Small intestine (tissue), 7 donors: ENCODE measurements around the gene OR1L6. TPM values are rescaled to one million over a fixed set of nuclear protein-coding genes. Genes with fewer than 3 reads are reported as not detected.

Experiments
- DNase-seq, 2 donors: peaks; one replicate each; pipeline versions ENCODE4 v3.0.0 to v3.0.0-alpha.2; 2013
- FAIRE-seq: peaks from 2 replicates; lab custom pipeline; 2012; peaks lifted over from hg19 to GRCh38; lab: Jason Lieb, UNC
- H3K27ac ChIP-seq, 3 donors: one replicate each; pipeline ENCODE4 v1.5.1; 2013; ENCODE audit warnings: low read length in 2 of 3, mild to moderate bottlenecking in 2 of 3, control low read depth in 1 of 3, inconsistent platforms in 1 of 3, low read depth in 1 of 3, moderate library complexity in 1 of 3
- H3K27me3 ChIP-seq, 3 donors: one replicate each; pipeline ENCODE4 v1.6.1; 2013; ENCODE audit warnings: low read length in 3 of 3, inconsistent platforms in 1 of 3; ENCODE audit not compliant: control insufficient read depth in 3 of 3, insufficient read depth in 3 of 3
- H3K36me3 ChIP-seq, 3 donors: one replicate each; pipeline ENCODE4 v1.6.1; 2013; ENCODE audit warnings: low read length in 3 of 3, inconsistent platforms in 1 of 3, low read depth in 1 of 3, mild to moderate bottlenecking in 1 of 3, moderate library complexity in 1 of 3; ENCODE audit not compliant: control insufficient read depth in 3 of 3, insufficient read depth in 2 of 3
- H3K4me1 ChIP-seq, 3 donors: one replicate each; pipeline ENCODE4 v1.6.1; 2013; ENCODE audit warnings: low read length in 2 of 3, inconsistent platforms in 1 of 3, low read depth in 1 of 3, mild to moderate bottlenecking in 1 of 3, moderate library complexity in 1 of 3; ENCODE audit not compliant: control insufficient read depth in 3 of 3, insufficient read depth in 2 of 3
- H3K4me3 ChIP-seq, 3 donors: one replicate each; pipeline ENCODE4 v1.5.1; 2013; ENCODE audit warnings: low read length in 3 of 3, control low read depth in 1 of 3, inconsistent platforms in 1 of 3, low read depth in 1 of 3, mild to moderate bottlenecking in 1 of 3, moderate library complexity in 1 of 3
- H3K9me3 ChIP-seq, 2 donors: one replicate each; pipeline ENCODE4 v1.6.1; 2013; ENCODE audit warnings: low read depth in 1 of 2, low read length in 1 of 2; ENCODE audit not compliant: control insufficient read depth in 2 of 2, insufficient read depth in 1 of 2
- WGBS, 3 donors: extraction: QIAGEN DNeasy Blood & Tissue Kit; methylation state at CpG; one replicate each; pipeline ENCODE4 v1.1.7; 2013; 5-methylcytosine and 5-hydroxymethylcytosine counted together
- polyA plus RNA-seq, 4 donors: library from polyadenylated mRNA; stranded (reverse) in 3 of 4; unstranded in 1 of 4; fragments of 200-250 nt in 3 of 4; fragments of 120-200 nt in 1 of 4; gene quantifications; one replicate each; pipeline versions ENCODE4 v1.2.1 to v1.2.3, GENCODE V29; 2013
- donor health status: healthy with polysubstance abuse.
- donor health status: control.
- donor health status: control.
- donor health status: Bipolar disorder and iron deficiency.
- donor health status: healthy.

Gene OR1L6
- polyA plus RNA-seq, 4 donors = not detected

DNA sequence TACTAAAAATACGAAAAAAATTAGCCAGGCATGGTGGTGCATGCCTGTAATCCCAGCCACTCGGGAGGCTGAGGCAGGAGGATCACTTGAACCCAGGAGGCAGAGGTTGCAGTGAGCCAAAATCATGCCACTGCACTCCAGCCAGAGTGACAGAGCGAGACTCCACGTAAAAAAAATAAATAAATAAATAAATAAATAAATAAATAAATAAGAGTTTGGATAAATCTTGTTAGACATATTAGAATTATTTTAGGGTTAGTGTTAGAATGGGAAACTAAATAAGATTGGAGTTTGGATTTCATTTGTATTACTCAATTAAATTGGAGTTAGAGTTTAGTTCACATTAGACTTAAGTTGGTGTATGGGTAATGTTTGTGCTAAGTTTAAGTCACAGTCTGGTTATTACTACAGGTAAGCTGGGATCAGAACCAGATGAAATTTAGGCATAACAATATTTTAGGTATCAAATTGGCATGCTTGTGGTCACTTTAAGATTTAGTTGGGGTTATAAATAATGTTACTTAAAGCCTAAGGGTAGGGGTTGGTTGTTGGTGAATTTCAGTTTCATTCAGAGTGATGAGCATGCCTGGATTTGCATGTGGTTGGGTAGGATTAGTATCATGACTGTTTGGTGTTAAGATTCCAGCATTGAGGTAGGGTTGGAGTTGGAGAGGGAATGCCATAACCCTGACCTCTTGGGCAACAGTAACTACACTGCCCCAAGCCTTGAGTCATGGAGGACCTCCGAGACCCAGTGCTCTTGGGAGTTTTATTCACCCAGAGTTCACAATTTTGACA lies 50.0 kb downstream of the OR1L6 start:
- no peak for DNase-seq
- Histone ChIP-seq H3K9me3 (no peaks in the 10 kb centered on the region), H3K4me3 (no peak overlapping the region), H3K36me3 (no peaks in the 10 kb centered on the region), H3K27ac (no peak overlapping the region), H3K27me3 (no peaks in the 10 kb centered on the region), H3K4me1 (no peaks in the 10 kb centered on the region)
- FAIRE-seq = no peak
- 84 to 92% (median 91%) methylated on average over 5 of the region's 5 CpGs for WGBS, 3 donors

DNA sequence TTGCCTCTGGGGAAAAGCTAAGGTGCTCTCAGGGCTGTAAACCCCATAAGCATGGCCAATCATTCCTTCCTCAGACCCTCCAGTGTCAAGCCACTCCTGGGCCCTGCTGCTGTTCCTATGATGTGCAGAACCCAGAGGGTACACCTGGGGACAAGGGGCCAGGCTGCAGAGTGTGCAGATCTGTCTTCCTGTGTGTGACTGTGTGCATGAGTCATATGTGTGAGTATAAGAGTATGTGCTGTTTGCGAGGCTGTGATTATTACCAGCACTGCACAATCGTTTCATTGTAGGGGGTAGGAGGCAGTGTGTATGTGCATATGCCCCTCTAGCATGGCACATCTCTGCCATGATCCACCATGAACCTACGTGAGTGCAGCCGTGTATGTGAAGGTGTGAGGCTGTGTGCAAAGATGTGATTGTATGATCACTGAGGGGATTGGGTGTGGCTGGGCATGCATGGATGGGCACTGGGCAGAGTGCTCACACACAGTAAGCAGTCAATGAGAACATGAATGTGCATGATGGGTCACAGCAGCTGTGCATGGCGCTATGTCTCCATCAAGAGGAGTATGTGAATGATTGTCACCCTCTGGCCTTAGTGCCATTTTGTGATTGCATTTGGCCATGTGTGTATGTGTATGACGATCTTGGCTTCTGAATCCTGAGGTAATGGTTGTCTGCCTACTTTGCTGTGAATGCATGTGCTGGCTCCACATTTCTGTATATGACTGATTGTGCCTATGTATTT lies 55.4 kb downstream of the OR1L6 start:
- H3K27me3 ChIP-seq = no peaks in the 10 kb centered on the region
- FAIRE-seq (no peak), DNase-seq (no peak)
- no peaks in the 10 kb centered on the region for H3K9me3 ChIP-seq
- no peak overlapping the region for H3K4me3 ChIP-seq
- WGBS, 3 donors = 78 to 84% (median 83%) methylated on average over 6 of the region's 6 CpGs
- H3K4me1 ChIP-seq = no peaks in the 10 kb centered on the region
- no peaks in the 10 kb centered on the region for H3K36me3 ChIP-seq
- H3K27ac ChIP-seq = no peak overlapping the region

Other genes starting within 250 kb of the OR1L6 start
- not detected for gene OR1J2, start 231.5 kb upstream of the OR1L6 start, polyA plus RNA-seq
- not detected for gene OR1J4, start 223.2 kb upstream of the OR1L6 start, polyA plus RNA-seq
- gene OR1N1, start 215.0 kb upstream of the OR1L6 start, polyA plus RNA-seq = not detected
- not detected for gene OR1N2, start 189.2 kb upstream of the OR1L6 start, polyA plus RNA-seq
- under 1 TPM in 2 of 4 donors, not detected in 2; 0.03 to 0.07 TPM for gene OR1L8, start 158.9 kb upstream of the OR1L6 start, polyA plus RNA-seq
- gene OR1Q1, start 127.6 kb upstream of the OR1L6 start, polyA plus RNA-seq = not detected
- gene OR1B1, start 84.7 kb upstream of the OR1L6 start, polyA plus RNA-seq = not detected
- gene OR1L1, start 80.6 kb upstream of the OR1L6 start, polyA plus RNA-seq = not detected
- not detected for gene OR1L3, start 67.2 kb upstream of the OR1L6 start, polyA plus RNA-seq
- not detected for gene OR1L4, start 18.3 kb upstream of the OR1L6 start, polyA plus RNA-seq
- not detected for gene OR5C1, start 46.6 kb downstream of the OR1L6 start, polyA plus RNA-seq
- not detected for gene OR1K1, start 57.8 kb downstream of the OR1L6 start, polyA plus RNA-seq
- 10 to 100 TPM in 1 of 4 donors, 1 to 10 TPM in 3; 7.8 to 18.0 (median 8.9) TPM for gene PDCL, start 86.3 kb downstream of the OR1L6 start, polyA plus RNA-seq
- 10 to 100 TPM in 3 of 4 donors, 1 to 10 TPM in 1; 8.6 to 28.1 (median 11.0) TPM for gene RC3H2, start 163.1 kb downstream of the OR1L6 start, polyA plus RNA-seq
- gene ZBTB6, start 171.0 kb downstream of the OR1L6 start, polyA plus RNA-seq = 10 to 100 TPM in 1 of 4 donors, 1 to 10 TPM in 3; 3.8 to 11.1 (median 4.2) TPM
- gene ZBTB26, start 189.2 kb downstream of the OR1L6 start, polyA plus RNA-seq = 10 to 100 TPM in 1 of 4 donors, 1 to 10 TPM in 2, under 1 TPM in 1; 0.89 to 10.5 (median 1.9) TPM
- 10 to 100 TPM in 2 of 4 donors, 1 to 10 TPM in 2; 5.9 to 35.1 (median 8.5) TPM for gene RABGAP1, start 198.7 kb downstream of the OR1L6 start, polyA plus RNA-seq